Mesendoderm (in vitro differentiated cells): ENCODE results near the gene ASTN2.

Experiments used
- DNase-seq: peaks from one replicate; pipeline ENCODE4 v3.0.0; 2013
- H2AK5ac ChIP-seq: 2 replicates; pipeline ENCODE4 v1.6.1; 2013; ENCODE audit warnings: low read length, inconsistent platforms
- H2BK120ac ChIP-seq: 2 replicates; pipeline ENCODE4 v1.6.1; 2013; ENCODE audit warnings: low read depth, mild to moderate bottlenecking, low read length, moderate library complexity, mixed read lengths
- H2BK15ac ChIP-seq: replicated peaks from 2 replicates; pipeline ENCODE4 v1.6.1; 2013; ENCODE audit warnings: low read depth, mild to moderate bottlenecking, moderate library complexity
- H2BK5ac ChIP-seq: 2 replicates; pipeline ENCODE4 v1.6.1; 2013; ENCODE audit warnings: low read length, inconsistent platforms
- H3K18ac ChIP-seq: 2 replicates; pipeline ENCODE4 v1.6.1; 2013; ENCODE audit warnings: mild to moderate bottlenecking, low read length, mixed read lengths
- H3K23ac ChIP-seq: one replicate; pipeline ENCODE4 v1.6.1; 2013; ENCODE audit warnings: low read length
- H3K27ac ChIP-seq: 2 replicates; pipeline ENCODE4 v1.5.1; 2013; ENCODE audit warnings: low read depth, mild to moderate bottlenecking, inconsistent platforms, low read length, moderate library complexity
- H3K27me3 ChIP-seq: 2 replicates; pipeline ENCODE4 v1.6.1; 2013; ENCODE audit warnings: low read length, control low read depth, mild to moderate bottlenecking, inconsistent platforms; ENCODE audit not compliant: insufficient read depth, poor library complexity
- H3K36me3 ChIP-seq: 2 replicates; pipeline ENCODE4 v1.6.1; 2013; ENCODE audit warnings: low read length, inconsistent platforms; ENCODE audit not compliant: control insufficient read depth, insufficient read depth
- H3K4ac ChIP-seq: one replicate; pipeline ENCODE4 v1.6.1; 2013; ENCODE audit warnings: low read depth, mild to moderate bottlenecking, low read length, moderate library complexity
- H3K4me1 ChIP-seq: 2 replicates; pipeline ENCODE4 v1.6.1; 2013; ENCODE audit warnings: low read depth, low read length, inconsistent platforms; ENCODE audit not compliant: control insufficient read depth
- H3K4me2 ChIP-seq: 2 replicates; pipeline ENCODE4 v1.6.1; 2013; ENCODE audit warnings: low read length
- H3K4me3 ChIP-seq: 2 replicates; pipeline ENCODE4 v1.5.1; 2013; ENCODE audit warnings: mild to moderate bottlenecking, low read length
- H3K56ac ChIP-seq: one replicate; pipeline ENCODE4 v1.6.1; 2013; ENCODE audit warnings: low read length
- H3K79me1 ChIP-seq: 2 replicates; pipeline ENCODE4 v1.6.1; 2013; ENCODE audit warnings: low read length, inconsistent platforms
- H3K79me2 ChIP-seq: 2 replicates; pipeline ENCODE4 v1.6.1; 2013; ENCODE audit warnings: mild to moderate bottlenecking, low read length; ENCODE audit not compliant: control insufficient read depth, insufficient read depth
- H3K9ac ChIP-seq: 2 replicates; pipeline ENCODE4 v1.6.1; 2013; ENCODE audit warnings: low read length, inconsistent platforms
- H4K5ac ChIP-seq: one replicate; pipeline ENCODE4 v1.6.1; 2013; ENCODE audit warnings: low read length
- H4K8ac ChIP-seq: one replicate; pipeline ENCODE4 v1.6.1; 2013; ENCODE audit warnings: low read depth, mild to moderate bottlenecking, control low read depth, low read length, moderate library complexity
- WGBS: extraction: QIAGEN DNeasy Blood & Tissue Kit; methylation state at CpG from one replicate; pipeline ENCODE4 v1.1.7; 2013; ENCODE audit warnings: low lambda C conversion rate, missing lambda C conversion rate; ENCODE audit not compliant: insufficient coverage; ENCODE audit errors: extremely low coverage; 5-methylcytosine and 5-hydroxymethylcytosine counted together

The ASTN2 gene

GRCh38 chr9:116589392-116590354, 825.2 kb downstream of the ASTN2 start:
- Histone ChIP-seq H4K8ac (no peak overlapping the region), H3K4me1 (no peaks in the 10 kb centered on the region), H3K18ac (no peak overlapping the region), H4K5ac (no peak overlapping the region), H3K36me3 (no peaks in the 10 kb centered on the region), H3K79me2 (no peaks in the 10 kb centered on the region), H3K23ac (no peak overlapping the region), H2BK120ac (no peak overlapping the region), H3K9ac (no peak overlapping the region), H3K27ac (no peak overlapping the region), H2AK5ac (no peak overlapping the region), H3K4ac (no peak overlapping the region), H3K27me3 (no peaks in the 10 kb centered on the region), H3K4me2 (no peak overlapping the region), H3K56ac (no peak overlapping the region), H2BK5ac (no peak overlapping the region), H3K4me3 (no peak overlapping the region), H2BK15ac (no peak overlapping the region), H3K79me1 (no peaks in the 10 kb centered on the region)
- no CpG with 5 or more reads among the region's 7 CpGs for WGBS
- peak; percentile 96 for DNase-seq

- no CpG with 5 or more reads among the region's 1 CpG for WGBS
- Histone ChIP-seq H3K23ac (no peak overlapping the region), H3K79me2 (no peaks in the 10 kb centered on the region), H2BK15ac (no peak overlapping the region), H3K27me3 (no peaks in the 10 kb centered on the region), H3K36me3 (no peaks in the 10 kb centered on the region), H3K4ac (no peak overlapping the region), H2BK120ac (no peak overlapping the region), H3K4me1 (no peaks in the 10 kb centered on the region), H4K8ac (no peak overlapping the region), H3K4me2 (no peak overlapping the region), H3K4me3 (no peak overlapping the region), H2AK5ac (no peak overlapping the region), H3K27ac (no peak overlapping the region), H3K9ac (no peak overlapping the region), H3K56ac (no peak overlapping the region), H3K18ac (no peak overlapping the region), H3K79me1 (no peaks in the 10 kb centered on the region), H4K5ac (no peak overlapping the region), H2BK5ac (no peak overlapping the region)
- DNase-seq = no peak
These were observed 826.9 kb downstream of the ASTN2 start for GRCh38 chr9:116587919-116588318.

DNA sequence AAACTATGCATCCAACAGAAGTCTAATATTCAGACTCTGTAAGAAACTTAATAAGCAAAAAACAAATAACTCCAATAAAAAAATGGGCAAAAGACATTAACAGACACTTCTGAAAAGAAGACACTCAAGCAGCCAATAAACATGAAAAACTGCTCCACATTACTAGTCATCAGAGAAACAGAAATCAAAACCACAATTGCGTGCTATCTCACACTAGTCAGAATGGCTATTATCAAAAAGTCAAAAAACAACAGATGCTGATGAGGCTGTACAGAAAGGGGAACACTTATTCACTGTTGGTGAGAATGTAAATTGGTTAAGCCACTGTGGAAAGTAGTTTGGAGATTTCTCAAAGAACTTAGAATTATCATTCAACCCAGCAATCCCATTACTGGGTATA, 829.0 kb downstream of the ASTN2 start:
- Histone ChIP-seq H3K4me1 (peaks cover 2% of the 10 kb centered on the region), H2AK5ac (no peak overlapping the region), H3K56ac (no peak overlapping the region), H4K8ac (no peak overlapping the region), H3K4me2 (no peak overlapping the region), H3K4ac (no peak overlapping the region), H3K79me1 (no peaks in the 10 kb centered on the region), H3K18ac (no peak overlapping the region), H3K27ac (no peak overlapping the region), H3K36me3 (no peaks in the 10 kb centered on the region), H3K23ac (no peak overlapping the region), H3K27me3 (no peaks in the 10 kb centered on the region), H2BK120ac (no peak overlapping the region), H3K4me3 (no peak overlapping the region), H2BK15ac (no peak overlapping the region), H3K79me2 (no peaks in the 10 kb centered on the region), H4K5ac (no peak overlapping the region), H3K9ac (no peak overlapping the region), H2BK5ac (no peak overlapping the region)
- no CpG with 5 or more reads among the region's 1 CpG for WGBS
- no peak for DNase-seq

DNA sequence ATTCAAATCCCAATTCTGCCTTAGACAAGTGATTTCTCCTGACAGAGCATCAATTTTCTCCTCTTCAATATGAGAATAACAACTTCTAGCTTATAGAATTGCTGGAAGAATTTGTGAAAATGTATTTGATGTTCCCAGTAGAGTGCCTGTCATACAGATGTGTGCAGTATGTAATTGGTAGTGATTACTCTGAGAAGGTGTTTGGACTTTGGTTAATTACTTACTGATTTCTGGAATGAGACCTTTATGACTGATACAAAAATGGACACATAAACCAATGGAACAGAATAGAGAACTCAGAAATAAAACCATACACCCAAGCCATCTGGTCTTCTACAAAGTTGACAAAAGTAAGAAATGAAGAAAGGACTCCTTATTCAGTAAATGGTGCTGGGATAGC, 829.7 kb downstream of the ASTN2 start:
- Histone ChIP-seq H3K23ac (no peak overlapping the region), H3K27me3 (no peaks in the 10 kb centered on the region), H3K36me3 (no peaks in the 10 kb centered on the region), H4K5ac (no peak overlapping the region), H2BK5ac (no peak overlapping the region), H3K56ac (no peak overlapping the region), H3K79me2 (no peaks in the 10 kb centered on the region), H3K79me1 (no peaks in the 10 kb centered on the region), H3K9ac (no peak overlapping the region), H3K4me2 (no peak overlapping the region), H3K4me1 (peaks cover 2% of the 10 kb centered on the region), H3K4ac (no peak overlapping the region), H2BK120ac (no peak overlapping the region), H3K18ac (no peak overlapping the region), H3K27ac (no peak overlapping the region), H3K4me3 (no peak overlapping the region), H2BK15ac (no peak overlapping the region), H2AK5ac (no peak overlapping the region), H4K8ac (no peak overlapping the region)
- DNase-seq = no peak

DNA sequence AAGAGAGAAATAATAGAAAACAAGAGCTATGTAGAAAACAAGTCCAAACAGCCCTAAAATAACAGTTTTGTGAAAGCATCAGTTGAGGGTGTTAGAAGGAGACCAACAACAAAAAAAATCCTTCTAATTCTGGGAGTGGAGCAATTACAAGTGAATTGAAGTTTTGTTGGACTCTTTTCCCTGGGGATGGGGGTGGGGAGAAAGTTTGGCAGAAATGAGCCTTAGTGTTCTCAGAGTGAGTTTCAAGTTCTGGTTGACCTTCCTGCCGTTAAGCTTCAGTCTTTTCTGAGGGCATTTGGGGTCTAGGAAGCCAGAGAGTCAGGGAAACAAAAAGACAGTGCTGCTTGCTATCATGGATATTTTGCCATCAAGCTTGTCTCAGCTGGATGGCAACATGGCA, 834.0 kb downstream of the ASTN2 start:
- no peak overlapping the region for H3K56ac ChIP-seq
- H3K27me3 ChIP-seq = no peaks in the 10 kb centered on the region
- H3K27ac ChIP-seq = no peak overlapping the region
- no peak overlapping the region for H3K4me2 ChIP-seq
- H3K4ac ChIP-seq = no peak overlapping the region
- no peaks in the 10 kb centered on the region for H3K79me2 ChIP-seq
- no peak overlapping the region for H4K8ac ChIP-seq
- H2BK5ac ChIP-seq = no peak overlapping the region
- H3K79me1 ChIP-seq = no peaks in the 10 kb centered on the region
- no peak overlapping the region for H2BK15ac ChIP-seq
- no peaks in the 10 kb centered on the region for H3K36me3 ChIP-seq
- H3K18ac ChIP-seq = no peak overlapping the region
- no peak overlapping the region for H3K9ac ChIP-seq
- no peak overlapping the region for H3K23ac ChIP-seq
- H3K4me1 ChIP-seq = peaks cover 2% of the 10 kb centered on the region
- H2AK5ac ChIP-seq = no peak overlapping the region
- no peak overlapping the region for H3K4me3 ChIP-seq
- no peak overlapping the region for H2BK120ac ChIP-seq
- no peak overlapping the region for H4K5ac ChIP-seq
- WGBS = no CpG with 5 or more reads among the region's 1 CpG
- DNase-seq = no peak

DNA sequence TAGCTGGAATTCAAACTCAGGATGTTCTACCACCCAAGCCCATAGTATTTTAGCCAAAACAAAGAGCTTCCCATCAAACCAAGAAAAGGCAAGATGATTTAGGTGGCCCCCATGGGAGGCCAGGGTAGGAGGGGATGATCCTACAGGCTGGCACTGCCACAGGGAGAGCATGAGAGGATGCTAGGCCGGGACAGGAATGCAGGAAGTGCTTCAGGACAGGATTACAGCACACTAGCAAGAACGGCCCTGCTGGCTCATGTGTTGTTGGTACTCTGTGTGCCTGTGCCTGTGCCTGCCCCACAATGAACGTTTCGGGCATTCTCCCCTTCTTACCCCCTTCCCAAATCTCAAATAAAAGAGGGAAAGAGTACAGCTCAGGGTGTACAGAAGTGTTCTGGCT, 838.5 kb downstream of the ASTN2 start:
- no peak overlapping the region for H3K4me2 ChIP-seq
- H4K8ac ChIP-seq = no peak overlapping the region
- H2BK120ac ChIP-seq = no peak overlapping the region
- no peak overlapping the region for H2BK5ac ChIP-seq
- peaks cover 2% of the 10 kb centered on the region for H3K4me1 ChIP-seq
- no peak overlapping the region for H3K56ac ChIP-seq
- no CpG with 5 or more reads among the region's 4 CpGs for WGBS
- no peak overlapping the region for H3K9ac ChIP-seq
- no peak overlapping the region for H4K5ac ChIP-seq
- no peaks in the 10 kb centered on the region for H3K36me3 ChIP-seq
- H3K27me3 ChIP-seq = no peaks in the 10 kb centered on the region
- DNase-seq = no peak
- no peaks in the 10 kb centered on the region for H3K79me2 ChIP-seq
- no peak overlapping the region for H3K18ac ChIP-seq
- no peak overlapping the region for H3K23ac ChIP-seq
- H3K4ac ChIP-seq = no peak overlapping the region
- no peak overlapping the region for H3K4me3 ChIP-seq
- no peaks in the 10 kb centered on the region for H3K79me1 ChIP-seq
- no peak overlapping the region for H3K27ac ChIP-seq
- no peak overlapping the region for H2AK5ac ChIP-seq
- no peak overlapping the region for H2BK15ac ChIP-seq
